ENCODE measurements around the gene C21orf91.

DNA sequence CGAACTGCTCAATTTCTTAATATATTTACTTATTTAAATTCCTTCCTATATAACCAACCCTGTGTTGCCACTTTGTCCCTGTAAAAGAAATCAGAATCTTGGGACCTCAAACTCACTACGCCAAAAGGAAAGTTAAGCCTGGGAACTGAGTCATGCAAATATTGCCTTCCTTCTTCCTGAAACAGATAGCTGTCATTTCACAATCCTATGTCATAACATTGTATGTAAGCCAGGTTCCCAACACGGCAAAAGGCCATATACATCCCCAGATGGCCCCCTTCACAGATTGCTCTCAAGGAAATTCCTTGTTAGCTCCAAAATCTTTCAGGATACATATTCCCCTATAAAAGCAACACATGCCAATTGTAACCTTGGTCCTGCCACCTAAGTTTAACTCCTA is 39.7 kb downstream of the C21orf91 start:
- TF ChIP-seq, protein P1, sequence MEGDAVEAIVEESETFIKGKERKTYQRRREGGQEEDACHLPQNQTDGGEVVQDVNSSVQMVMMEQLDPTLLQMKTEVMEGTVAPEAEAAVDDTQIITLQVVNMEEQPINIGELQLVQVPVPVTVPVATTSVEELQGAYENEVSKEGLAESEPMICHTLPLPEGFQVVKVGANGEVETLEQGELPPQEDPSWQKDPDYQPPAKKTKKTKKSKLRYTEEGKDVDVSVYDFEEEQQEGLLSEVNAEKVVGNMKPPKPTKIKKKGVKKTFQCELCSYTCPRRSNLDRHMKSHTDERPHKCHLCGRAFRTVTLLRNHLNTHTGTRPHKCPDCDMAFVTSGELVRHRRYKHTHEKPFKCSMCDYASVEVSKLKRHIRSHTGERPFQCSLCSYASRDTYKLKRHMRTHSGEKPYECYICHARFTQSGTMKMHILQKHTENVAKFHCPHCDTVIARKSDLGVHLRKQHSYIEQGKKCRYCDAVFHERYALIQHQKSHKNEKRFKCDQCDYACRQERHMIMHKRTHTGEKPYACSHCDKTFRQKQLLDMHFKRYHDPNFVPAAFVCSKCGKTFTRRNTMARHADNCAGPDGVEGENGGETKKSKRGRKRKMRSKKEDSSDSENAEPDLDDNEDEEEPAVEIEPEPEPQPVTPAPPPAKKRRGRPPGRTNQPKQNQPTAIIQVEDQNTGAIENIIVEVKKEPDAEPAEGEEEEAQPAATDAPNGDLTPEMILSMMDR (IDR thresholded peaks at IDR 0.05; ENCODE audit: low read depth, low read length), result no peak
- TF ChIP-seq, protein P2, sequence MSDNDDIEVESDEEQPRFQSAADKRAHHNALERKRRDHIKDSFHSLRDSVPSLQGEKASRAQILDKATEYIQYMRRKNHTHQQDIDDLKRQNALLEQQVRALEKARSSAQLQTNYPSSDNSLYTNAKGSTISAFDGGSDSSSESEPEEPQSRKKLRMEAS (IDR thresholded peaks at IDR 0.05; ENCODE audit: low read depth, low read length), result no peak
